Bronchial smooth muscle cell (primary cell): ENCODE results near the gene ZNF280B. TPM values are rescaled to one million over a fixed set of nuclear protein-coding genes. Genes with fewer than 3 reads are reported as not detected.

Experiments used
- total RNA-seq: library from RNA; depleted of rRNA; stranded (reverse); fragments of >200 nt; gene quantifications from 2 replicates; pipeline ENCODE4 v1.2.1, GENCODE V29; 2014

ZNF280B gene, protein sequence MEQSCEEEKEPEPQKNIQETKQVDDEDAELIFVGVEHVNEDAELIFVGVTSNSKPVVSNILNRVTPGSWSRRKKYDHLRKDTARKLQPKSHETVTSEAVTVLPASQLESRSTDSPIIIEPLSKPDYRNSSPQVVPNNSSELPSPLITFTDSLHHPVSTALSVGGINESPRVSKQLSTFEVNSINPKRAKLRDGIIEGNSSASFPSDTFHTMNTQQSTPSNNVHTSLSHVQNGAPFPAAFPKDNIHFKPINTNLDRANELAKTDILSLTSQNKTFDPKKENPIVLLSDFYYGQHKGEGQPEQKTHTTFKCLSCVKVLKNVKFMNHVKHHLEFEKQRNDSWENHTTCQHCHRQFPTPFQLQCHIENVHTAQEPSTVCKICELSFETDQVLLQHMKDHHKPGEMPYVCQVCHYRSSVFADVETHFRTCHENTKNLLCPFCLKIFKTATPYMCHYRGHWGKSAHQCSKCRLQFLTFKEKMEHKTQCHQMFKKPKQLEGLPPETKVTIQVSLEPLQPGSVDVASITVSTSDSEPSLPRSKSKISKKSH
- total RNA-seq = 0.16 TPM in 1 of 2 replicates, not detected in the other

DNA sequence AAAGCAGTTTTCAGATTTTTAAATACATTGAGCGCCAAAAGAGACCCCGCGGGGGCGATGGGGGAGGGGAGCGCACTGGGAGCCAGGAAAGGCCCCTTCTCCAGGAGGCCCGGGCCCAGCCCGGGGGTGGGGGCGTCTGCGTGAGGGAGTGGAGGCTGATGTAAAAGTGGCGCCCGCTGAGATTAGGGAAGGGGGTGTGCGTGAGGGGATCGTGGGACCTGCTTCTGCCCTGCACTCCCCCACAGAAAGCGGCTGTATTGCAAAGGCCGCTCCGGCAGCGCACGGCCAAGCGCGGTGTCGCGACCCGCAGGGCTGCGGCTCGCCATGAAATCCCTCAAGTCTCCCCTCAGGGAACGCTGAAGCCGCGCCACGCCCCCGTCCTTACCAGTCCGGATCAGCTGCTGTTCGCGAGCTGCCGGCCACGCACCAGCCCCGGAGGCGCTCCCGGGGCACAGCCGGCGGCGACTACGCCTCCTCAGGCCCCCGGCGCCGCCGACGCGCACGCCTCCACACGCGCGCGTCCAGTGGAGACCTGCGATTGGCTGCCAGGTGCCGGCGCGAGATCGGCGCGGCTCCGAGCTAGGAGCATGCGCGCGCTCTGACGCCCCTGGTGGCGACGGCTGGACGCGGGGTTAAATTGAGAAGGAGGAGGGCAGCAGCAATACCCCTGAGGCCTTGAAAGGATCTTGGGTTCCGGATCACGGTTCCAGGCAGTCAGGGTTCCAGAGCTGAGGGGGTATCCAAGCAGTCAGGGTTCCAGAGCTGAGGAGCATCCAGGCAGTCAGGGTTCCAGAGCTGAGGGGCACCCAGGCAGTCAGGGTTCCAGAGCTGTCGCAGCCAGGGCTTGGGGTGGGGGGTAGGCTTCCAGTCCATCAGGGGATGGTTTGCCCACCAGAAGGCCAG lies at the start of gene ZNF280B:
Gene ZNF280B (minus strand): TSS at position 469 of the 903 bp plus-strand sequence. CDS start 19,344 bp downstream, outside the sequence.

DNA sequence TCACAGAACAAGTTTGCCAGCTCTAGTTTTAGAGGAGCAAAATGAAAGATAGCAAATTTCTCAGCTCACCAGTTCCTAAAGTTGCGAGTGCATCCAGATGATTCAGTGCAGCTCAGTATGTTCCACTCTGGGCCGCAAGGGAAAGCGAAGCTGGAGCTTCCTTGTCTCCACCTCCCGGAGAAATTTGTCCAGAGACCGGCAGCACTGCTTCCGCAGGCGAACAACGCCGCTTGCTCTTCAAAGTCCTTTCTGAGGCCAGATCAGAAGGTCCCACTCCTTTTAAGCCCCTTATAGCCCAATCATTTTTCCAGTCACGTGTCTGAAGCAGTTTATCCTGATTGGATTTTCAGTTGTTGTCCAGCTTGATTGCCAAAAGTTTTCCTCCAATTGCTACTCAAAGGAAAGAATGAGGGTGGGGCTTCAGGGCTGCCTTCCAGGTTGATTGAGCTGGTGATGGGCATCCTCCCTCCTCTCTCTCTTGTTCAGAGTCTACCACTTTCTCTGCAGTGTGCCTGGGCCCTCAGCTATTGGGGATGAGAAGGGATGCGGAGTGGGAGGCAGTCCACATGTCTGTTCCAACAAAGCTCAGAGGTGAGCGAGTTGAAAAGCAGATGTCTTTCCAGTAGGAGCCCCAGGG lies 11.6 kb upstream of the ZNF280B start, which contains the start of gene ZNF280A:
Gene ZNF280A (minus strand): TSS at position 251 of the 637 bp plus-strand sequence. CDS start 4,640 bp downstream, outside the sequence.

Other genes starting within 250 kb of the ZNF280B start
- gene ZNF280A, start 11.5 kb upstream of the ZNF280B start, total RNA-seq = not detected in 2 replicates
- not detected in 2 replicates for gene PRAME, start 50.5 kb upstream of the ZNF280B start, total RNA-seq
- gene GGTLC2, start 135.9 kb upstream of the ZNF280B start, total RNA-seq = not detected in 2 replicates